Measurements from ENCODE around the gene MID1IP1.

DNA sequence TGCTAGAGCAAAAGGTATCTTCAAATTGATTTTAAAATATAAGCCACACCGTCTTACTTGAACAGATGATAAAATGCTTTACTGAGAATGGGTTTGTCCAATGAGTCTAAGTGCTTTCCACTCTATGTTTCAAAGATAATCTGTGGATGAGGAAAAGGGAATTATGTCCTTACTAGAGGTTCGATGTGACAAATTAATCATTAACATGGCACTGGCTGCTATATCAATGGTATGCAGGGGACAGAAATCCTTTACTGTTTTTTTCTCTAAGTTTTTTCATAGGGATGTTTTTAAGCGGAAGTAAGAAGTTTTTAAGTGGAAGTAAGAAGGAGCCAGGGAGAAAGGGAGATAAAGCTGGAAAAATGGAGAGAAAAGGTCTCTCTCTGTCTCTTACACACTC, 38.0 kb downstream of the MID1IP1 start:
- TF ChIP-seq CTCF (IDR thresholded peaks at IDR 0.05) (no peak), POLR2A (IDR thresholded peaks at IDR 0.05) (no peak)
